ENCODE measurements around the gene ATP1A2. TPM values are rescaled to one million over a fixed set of nuclear protein-coding genes. Genes with fewer than 3 reads are reported as not detected.

ATP1A2 gene
- total and polyA plus RNA-seq, 2 experiments from 2014 or later = 4.9 to 17.7 TPM

DNA sequence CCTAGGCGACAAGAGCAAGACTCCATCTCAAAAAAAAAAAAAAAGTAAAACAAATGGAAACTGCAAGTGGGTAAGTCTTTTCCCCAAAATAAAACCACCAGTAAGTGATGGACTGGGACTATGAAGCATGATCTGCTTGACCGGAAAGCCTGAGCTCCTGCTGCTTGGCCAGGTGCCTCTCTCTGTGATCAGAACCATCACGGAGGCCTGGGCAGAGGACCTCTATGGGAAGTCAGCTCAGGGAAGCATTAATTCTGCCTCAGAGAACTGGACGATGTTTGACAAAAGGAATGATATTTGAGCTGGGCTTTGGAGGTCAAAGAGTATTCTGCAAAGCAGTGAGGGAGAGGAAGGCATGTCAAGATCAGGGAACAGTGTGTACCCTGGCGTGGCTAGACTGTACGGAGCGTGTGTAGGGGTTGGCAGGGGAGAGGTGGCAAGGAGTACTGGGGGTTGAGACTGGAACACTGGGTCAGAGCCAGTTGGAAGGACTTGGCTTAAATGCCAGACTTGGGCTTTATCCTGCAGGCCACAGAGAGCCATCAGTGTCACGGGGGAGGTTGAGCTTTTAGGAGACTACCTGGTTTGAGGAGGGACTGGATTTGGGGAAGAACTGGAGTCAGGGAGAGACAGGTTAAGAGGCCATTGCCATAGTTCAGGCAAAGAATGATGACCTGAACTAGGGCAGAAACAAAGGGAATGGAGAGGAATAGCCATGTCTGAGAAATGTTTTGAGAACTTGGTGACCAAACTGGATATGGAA lies 16.4 kb downstream of the ATP1A2 start (continued):
- TF ChIP-seq, protein P1, sequence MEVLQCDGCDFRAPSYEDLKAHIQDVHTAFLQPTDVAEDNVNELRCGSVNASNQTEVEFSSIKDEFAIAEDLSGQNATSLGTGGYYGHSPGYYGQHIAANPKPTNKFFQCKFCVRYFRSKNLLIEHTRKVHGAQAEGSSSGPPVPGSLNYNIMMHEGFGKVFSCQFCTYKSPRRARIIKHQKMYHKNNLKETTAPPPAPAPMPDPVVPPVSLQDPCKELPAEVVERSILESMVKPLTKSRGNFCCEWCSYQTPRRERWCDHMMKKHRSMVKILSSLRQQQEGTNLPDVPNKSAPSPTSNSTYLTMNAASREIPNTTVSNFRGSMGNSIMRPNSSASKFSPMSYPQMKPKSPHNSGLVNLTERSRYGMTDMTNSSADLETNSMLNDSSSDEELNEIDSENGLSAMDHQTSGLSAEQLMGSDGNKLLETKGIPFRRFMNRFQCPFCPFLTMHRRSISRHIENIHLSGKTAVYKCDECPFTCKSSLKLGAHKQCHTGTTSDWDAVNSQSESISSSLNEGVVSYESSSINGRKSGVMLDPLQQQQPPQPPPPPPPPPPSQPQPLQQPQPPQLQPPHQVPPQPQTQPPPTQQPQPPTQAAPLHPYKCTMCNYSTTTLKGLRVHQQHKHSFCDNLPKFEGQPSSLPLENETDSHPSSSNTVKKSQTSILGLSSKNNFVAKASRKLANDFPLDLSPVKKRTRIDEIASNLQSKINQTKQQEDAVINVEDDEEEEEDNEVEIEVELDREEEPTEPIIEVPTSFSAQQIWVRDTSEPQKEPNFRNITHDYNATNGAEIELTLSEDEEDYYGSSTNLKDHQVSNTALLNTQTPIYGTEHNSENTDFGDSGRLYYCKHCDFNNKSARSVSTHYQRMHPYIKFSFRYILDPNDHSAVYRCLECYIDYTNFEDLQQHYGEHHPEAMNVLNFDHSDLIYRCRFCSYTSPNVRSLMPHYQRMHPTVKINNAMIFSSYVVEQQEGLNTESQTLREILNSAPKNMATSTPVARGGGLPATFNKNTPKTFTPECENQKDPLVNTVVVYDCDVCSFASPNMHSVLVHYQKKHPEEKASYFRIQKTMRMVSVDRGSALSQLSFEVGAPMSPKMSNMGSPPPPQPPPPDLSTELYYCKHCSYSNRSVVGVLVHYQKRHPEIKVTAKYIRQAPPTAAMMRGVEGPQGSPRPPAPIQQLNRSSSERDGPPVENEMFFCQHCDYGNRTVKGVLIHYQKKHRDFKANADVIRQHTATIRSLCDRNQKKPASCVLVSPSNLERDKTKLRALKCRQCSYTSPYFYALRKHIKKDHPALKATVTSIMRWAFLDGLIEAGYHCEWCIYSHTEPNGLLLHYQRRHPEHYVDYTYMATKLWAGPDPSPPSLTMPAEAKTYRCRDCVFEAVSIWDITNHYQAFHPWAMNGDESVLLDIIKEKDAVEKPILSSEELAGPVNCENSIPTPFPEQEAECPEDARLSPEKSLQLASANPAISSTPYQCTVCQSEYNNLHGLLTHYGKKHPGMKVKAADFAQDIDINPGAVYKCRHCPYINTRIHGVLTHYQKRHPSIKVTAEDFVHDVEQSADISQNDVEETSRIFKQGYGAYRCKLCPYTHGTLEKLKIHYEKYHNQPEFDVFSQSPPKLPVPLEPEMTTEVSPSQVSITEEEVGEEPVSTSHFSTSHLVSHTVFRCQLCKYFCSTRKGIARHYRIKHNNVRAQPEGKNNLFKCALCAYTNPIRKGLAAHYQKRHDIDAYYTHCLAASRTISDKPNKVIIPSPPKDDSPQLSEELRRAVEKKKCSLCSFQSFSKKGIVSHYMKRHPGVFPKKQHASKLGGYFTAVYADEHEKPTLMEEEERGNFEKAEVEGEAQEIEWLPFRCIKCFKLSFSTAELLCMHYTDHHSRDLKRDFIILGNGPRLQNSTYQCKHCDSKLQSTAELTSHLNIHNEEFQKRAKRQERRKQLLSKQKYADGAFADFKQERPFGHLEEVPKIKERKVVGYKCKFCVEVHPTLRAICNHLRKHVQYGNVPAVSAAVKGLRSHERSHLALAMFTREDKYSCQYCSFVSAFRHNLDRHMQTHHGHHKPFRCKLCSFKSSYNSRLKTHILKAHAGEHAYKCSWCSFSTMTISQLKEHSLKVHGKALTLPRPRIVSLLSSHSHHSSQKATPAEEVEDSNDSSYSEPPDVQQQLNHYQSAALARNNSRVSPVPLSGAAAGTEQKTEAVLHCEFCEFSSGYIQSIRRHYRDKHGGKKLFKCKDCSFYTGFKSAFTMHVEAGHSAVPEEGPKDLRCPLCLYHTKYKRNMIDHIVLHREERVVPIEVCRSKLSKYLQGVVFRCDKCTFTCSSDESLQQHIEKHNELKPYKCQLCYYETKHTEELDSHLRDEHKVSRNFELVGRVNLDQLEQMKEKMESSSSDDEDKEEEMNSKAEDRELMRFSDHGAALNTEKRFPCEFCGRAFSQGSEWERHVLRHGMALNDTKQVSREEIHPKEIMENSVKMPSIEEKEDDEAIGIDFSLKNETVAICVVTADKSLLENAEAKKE (CRISPR knock-in tag; IDR thresholded peaks at IDR 0.05) = no peak
- TF ChIP-seq JUNB (IDR thresholded peaks at IDR 0.05; ENCODE audit: unreplicated experiment) (no peak), ZNF331 (CRISPR knock-in tag; IDR thresholded peaks at IDR 0.05; ENCODE audit: low read depth) (no peak), CREB1 (CRISPR knock-in tag; IDR thresholded peaks at IDR 0.05; ENCODE audit: low read depth) (no peak), STAT1 (IDR thresholded peaks at IDR 0.05; ENCODE audit: unreplicated experiment) (no peak), ZNF114 (CRISPR knock-in tag; IDR thresholded peaks at IDR 0.05) (no peak), EZH2phosphoT487 (IDR thresholded peaks at IDR 0.05; ENCODE audit: unreplicated experiment) (no peak)
- TF ChIP-seq, protein P2, sequence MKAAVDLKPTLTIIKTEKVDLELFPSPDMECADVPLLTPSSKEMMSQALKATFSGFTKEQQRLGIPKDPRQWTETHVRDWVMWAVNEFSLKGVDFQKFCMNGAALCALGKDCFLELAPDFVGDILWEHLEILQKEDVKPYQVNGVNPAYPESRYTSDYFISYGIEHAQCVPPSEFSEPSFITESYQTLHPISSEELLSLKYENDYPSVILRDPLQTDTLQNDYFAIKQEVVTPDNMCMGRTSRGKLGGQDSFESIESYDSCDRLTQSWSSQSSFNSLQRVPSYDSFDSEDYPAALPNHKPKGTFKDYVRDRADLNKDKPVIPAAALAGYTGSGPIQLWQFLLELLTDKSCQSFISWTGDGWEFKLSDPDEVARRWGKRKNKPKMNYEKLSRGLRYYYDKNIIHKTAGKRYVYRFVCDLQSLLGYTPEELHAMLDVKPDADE (IDR thresholded peaks at IDR 0.05) = no peak
